ENCODE data around the gene APH1A.

DNA sequence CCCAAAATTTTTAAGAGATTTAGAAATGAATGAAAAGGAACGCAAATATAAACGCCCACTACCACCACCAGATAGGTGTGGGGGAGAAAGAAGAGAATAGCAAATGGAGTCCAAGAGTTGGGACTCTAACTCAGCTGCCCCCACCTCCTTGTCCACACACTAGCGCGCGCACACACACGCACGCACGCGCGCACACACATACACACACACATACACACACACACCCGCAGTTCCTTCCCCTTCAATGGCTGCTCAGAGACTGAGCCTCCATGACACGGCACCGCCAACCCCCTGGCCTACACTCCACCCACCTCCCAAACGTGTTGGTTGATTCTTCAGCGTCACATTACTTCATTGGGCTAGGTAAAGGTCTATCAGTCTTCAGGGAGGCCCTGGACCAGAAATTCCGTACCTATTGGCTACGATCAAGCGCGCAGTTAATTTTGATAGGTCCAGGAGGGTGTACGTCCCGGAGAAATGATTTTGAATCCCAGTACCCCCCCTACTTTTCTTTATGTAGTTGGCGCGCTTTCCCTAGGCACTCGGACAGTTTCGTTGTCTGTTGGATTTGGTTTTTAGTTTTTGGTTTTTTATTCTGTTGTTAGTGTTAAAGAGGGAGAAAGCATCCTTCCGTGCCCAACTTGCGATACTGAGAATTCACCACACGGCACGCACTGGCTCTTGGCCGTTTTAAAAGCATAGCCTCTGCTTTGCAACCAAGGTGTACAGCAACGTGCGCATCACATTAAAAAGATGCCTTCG is 32.8 kb downstream of the APH1A start, which contains the start of gene ANP32E:
- TF ChIP-seq SIN3A (IDR thresholded peaks at IDR 0.05; ENCODE audit: borderline replicate concordance, insufficient read depth, low read length) (peak; percentile 87; the same call in 1 of the 2 replicates), POLR2AphosphoS5 (IDR thresholded peaks at IDR 0.05; ENCODE audit: low read depth, low read length) (peak; percentile 85), REST (IDR thresholded peaks at IDR 0.05; ENCODE audit: insufficient read depth in 1 of 2, low read depth in 2 of 2, low read length in 2 of 2) (peak; percentile 77 to 86), TAF1 (IDR thresholded peaks at IDR 0.05; ENCODE audit: borderline replicate concordance, insufficient read depth, low read length) (peak; percentile 100), FOXP2 (optimal IDR thresholded peaks at IDR 0.05; ENCODE audit: borderline replicate concordance, extremely low read depth, extremely low read length, insufficient read depth) (peak; percentile 86)
